PFSK-1 (cell line): ENCODE data around the gene GLT6D1.

Experiments used
- FOXP2 ChIP-seq: optimal IDR thresholded peaks from 2 replicates; pipeline ENCODE3; 2011; ENCODE audit warnings: borderline replicate concordance, control low read depth, inconsistent platforms; ENCODE audit not compliant: insufficient read depth; ENCODE audit errors: extremely low read length, extremely low read depth
- POLR2AphosphoS5 ChIP-seq: IDR thresholded peaks from 2 replicates; pipeline ENCODE4 v1.6.1; 2012; ENCODE audit warnings: low read depth, mild to moderate bottlenecking, control low read depth, low read length, moderate library complexity
- SIN3A ChIP-seq: IDR thresholded peaks from 2 replicates; pipeline ENCODE4 v1.6.1; 2012; ENCODE audit warnings: mild to moderate bottlenecking, low read length, moderate library complexity, borderline replicate concordance; ENCODE audit not compliant: insufficient read depth
- TAF1 ChIP-seq: IDR thresholded peaks from 2 replicates; pipeline ENCODE4 v1.6.1; 2012; ENCODE audit warnings: low read length, control low read depth, borderline replicate concordance; ENCODE audit not compliant: insufficient read depth
- TF ChIP-seq, protein P1 (sequence below), 2 experiments: IDR thresholded peaks; 2 replicates each; pipeline versions ENCODE4 v1.6.1 to v1.8.0; 2011 to 2012; ENCODE audit warnings: low read depth in 2 of 2, low read length in 2 of 2, control low read depth in 1 of 2, inconsistent platforms in 1 of 2, mild to moderate bottlenecking in 1 of 2, moderate library complexity in 1 of 2; ENCODE audit not compliant: insufficient read depth in 1 of 2

The GLT6D1 gene

DNA sequence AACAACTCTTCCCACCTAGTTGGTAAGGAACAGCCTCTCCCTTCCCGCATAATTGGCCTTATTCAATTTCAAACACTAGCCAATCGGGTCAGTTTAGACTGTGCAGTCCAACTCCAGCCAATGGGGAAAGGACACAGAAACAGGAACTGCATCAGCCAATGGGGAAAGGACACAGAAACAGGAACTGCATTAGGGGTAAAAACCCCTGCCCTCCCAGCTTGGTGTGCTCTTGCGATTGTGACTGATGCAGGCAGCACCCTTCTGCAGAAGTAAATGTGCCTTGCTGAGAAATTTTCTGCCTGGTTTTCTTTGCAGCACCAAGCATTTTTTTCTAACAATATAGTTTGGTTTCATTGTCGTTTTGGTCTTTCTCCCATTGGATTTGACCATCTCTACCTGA is 8.5 kb upstream of the GLT6D1 start:
- TF ChIP-seq, protein P1, sequence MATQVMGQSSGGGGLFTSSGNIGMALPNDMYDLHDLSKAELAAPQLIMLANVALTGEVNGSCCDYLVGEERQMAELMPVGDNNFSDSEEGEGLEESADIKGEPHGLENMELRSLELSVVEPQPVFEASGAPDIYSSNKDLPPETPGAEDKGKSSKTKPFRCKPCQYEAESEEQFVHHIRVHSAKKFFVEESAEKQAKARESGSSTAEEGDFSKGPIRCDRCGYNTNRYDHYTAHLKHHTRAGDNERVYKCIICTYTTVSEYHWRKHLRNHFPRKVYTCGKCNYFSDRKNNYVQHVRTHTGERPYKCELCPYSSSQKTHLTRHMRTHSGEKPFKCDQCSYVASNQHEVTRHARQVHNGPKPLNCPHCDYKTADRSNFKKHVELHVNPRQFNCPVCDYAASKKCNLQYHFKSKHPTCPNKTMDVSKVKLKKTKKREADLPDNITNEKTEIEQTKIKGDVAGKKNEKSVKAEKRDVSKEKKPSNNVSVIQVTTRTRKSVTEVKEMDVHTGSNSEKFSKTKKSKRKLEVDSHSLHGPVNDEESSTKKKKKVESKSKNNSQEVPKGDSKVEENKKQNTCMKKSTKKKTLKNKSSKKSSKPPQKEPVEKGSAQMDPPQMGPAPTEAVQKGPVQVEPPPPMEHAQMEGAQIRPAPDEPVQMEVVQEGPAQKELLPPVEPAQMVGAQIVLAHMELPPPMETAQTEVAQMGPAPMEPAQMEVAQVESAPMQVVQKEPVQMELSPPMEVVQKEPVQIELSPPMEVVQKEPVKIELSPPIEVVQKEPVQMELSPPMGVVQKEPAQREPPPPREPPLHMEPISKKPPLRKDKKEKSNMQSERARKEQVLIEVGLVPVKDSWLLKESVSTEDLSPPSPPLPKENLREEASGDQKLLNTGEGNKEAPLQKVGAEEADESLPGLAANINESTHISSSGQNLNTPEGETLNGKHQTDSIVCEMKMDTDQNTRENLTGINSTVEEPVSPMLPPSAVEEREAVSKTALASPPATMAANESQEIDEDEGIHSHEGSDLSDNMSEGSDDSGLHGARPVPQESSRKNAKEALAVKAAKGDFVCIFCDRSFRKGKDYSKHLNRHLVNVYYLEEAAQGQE (IDR thresholded peaks at IDR 0.05; ENCODE audit: insufficient read depth in 1 of 2, low read depth in 2 of 2, low read length in 2 of 2): no peak
- TF ChIP-seq POLR2AphosphoS5 (no peak), FOXP2 (no peak), SIN3A (no peak), TAF1 (no peak)

DNA sequence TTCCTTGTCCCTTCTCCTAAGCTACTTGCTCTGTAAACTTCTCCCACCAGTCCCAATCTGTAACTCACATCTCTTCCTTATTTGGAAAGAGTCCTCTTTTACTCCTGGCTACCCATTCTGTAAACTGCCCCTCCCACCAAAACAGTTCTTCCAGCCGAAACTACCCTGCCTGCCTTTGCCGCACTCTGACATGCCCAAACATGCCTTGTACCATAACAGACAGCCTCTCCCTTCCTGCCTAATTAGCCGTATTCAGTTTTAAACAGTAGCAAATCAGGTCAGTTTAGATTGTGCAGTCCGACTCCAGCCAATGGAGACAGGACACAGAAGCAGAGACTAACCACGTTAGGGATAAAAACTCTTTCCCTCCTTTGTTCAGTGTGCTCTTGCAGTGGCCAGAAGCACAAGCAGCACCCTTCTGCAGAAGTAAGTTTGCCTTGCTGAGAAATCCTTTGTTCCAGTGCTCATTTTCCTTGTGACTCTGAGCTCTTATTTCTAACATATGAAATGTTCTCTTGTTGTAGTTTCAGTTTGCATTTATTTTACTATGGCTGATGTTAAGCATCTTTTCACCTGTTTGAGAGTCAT is 5.4 kb upstream of the GLT6D1 start:
- TF ChIP-seq, protein P1 (IDR thresholded peaks at IDR 0.05; ENCODE audit: insufficient read depth in 1 of 2, low read depth in 2 of 2, low read length in 2 of 2): no peak
- no peak for TF ChIP-seq POLR2AphosphoS5
- TF ChIP-seq FOXP2: no peak
- TF ChIP-seq TAF1: no peak
- TF ChIP-seq SIN3A: no peak

GRCh38 chr9:135641745-135642144 is 2.4 kb upstream of the GLT6D1 start:
- no peak for TF ChIP-seq TAF1
- TF ChIP-seq FOXP2: no peak
- TF ChIP-seq, protein P1 (IDR thresholded peaks at IDR 0.05; ENCODE audit: insufficient read depth in 1 of 2, low read depth in 2 of 2, low read length in 2 of 2): no peak
- no peak for TF ChIP-seq SIN3A
- TF ChIP-seq POLR2AphosphoS5: no peak

- no peak for TF ChIP-seq FOXP2
- no peak for TF ChIP-seq POLR2AphosphoS5
- TF ChIP-seq TAF1: no peak
- TF ChIP-seq, protein P1 (IDR thresholded peaks at IDR 0.05; ENCODE audit: insufficient read depth in 1 of 2, low read depth in 2 of 2, low read length in 2 of 2): no peak
- TF ChIP-seq SIN3A: no peak
These were observed 1.7 kb upstream of the GLT6D1 start for GRCh38 chr9:135641047-135641446.

DNA sequence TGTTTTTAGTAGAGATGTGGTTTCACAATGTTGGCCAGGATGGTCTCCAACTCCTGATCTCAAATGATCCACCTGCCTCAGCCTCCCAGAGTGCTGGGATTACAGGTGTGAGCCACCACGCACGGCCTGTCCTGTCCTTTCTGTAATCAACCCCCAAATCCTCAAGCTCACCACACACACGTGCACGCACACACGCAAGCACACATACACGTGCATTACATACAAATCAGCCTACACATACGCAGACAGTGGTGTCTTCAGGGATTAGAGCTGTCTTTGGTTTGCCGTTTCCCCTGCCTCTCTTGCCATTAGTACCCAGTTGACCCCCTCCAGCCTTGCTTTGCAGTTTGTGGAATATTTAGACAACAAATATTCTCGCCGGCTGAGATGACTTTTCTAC is 6.5 kb downstream of the GLT6D1 start:
- TF ChIP-seq SIN3A (no peak), POLR2AphosphoS5 (no peak), FOXP2 (no peak), TAF1 (no peak)
- TF ChIP-seq, protein P1 (IDR thresholded peaks at IDR 0.05; ENCODE audit: insufficient read depth in 1 of 2, low read depth in 2 of 2, low read length in 2 of 2): no peak
